ENCODE measurements around the gene ADARB2. TPM values are rescaled to one million over a fixed set of nuclear protein-coding genes. Genes with fewer than 3 reads are reported as not detected.
"Not testable (repeated sequence)": the region's sequence is repeated elsewhere in the genome, so short reads cannot be mapped to it uniquely, and the experiment has no call there.

ADARB2 gene
- total and polyA plus RNA-seq, 7 experiments from 2014 or later = 0.05 to 13.6 (median 6.3) TPM; not detected in 3

- ATAC-seq (no peak), DNase-seq (peak in 1 of 9 donors; percentile 3)
- ChIA-PET CTCF (no interaction called here), POLR2A (no interaction called here)
- Mint-ChIP-seq H3K36me3 (no peaks in the 10 kb centered on the region), H3K9me3 (peaks cover 0 to 2% (median 0%) of the 10 kb centered on the region in 11 donors), H3K4me1 (no peaks in the 10 kb centered on the region), H3K4me3 (no peak overlapping the region), H3K27me3 (peaks cover 0 to 34% (median 0%) of the 10 kb centered on the region in 5 donors), H3K27ac (no peak overlapping the region)
- Histone ChIP-seq H3K36me3 (ENCODE audit: control insufficient read depth in 2 of 3, insufficient read depth in 3 of 3, low read length in 3 of 3) (no peaks in the 10 kb centered on the region), H3K27me3 (ENCODE audit: control insufficient read depth in 2 of 2, insufficient read depth in 2 of 2, low read length in 2 of 2) (no peaks in the 10 kb centered on the region), H3K4me1 (ENCODE audit: control insufficient read depth in 2 of 2, insufficient read depth in 2 of 2, low read length in 2 of 2) (no peaks in the 10 kb centered on the region), H3K4me3 (ENCODE audit: low read length) (no peak overlapping the region), H3K9me3 (ENCODE audit: control insufficient read depth in 2 of 3, low read length in 3 of 3) (no peaks in the 10 kb centered on the region), H3K27ac (ENCODE audit: low read depth, low read length) (no peak overlapping the region)
- intact Hi-C loops (cut with micrococcal nuclease) = no loop called here
Measured at GRCh38 chr10:1400101-1401070, 336.9 kb downstream of the ADARB2 start.

- intact Hi-C loops (cut with micrococcal nuclease) = no loop called here
- Mint-ChIP-seq H3K27ac (no peak overlapping the region), H3K27me3 (peaks cover 0 to 29% (median 0%) of the 10 kb centered on the region in 5 donors), H3K9me3 (no peaks in the 10 kb centered on the region), H3K36me3 (no peaks in the 10 kb centered on the region), H3K4me3 (no peak overlapping the region), H3K4me1 (no peaks in the 10 kb centered on the region)
- no peak overlapping the region for H3K4me3 ChIP-seq (ENCODE audit: low read length)
- CTCF ChIA-PET = no interaction called here
- H3K36me3 ChIP-seq (ENCODE audit: control insufficient read depth in 2 of 3, insufficient read depth in 3 of 3, low read length in 3 of 3) = no peaks in the 10 kb centered on the region
- H3K4me1 ChIP-seq (ENCODE audit: control insufficient read depth in 2 of 2, insufficient read depth in 2 of 2, low read length in 2 of 2) = no peaks in the 10 kb centered on the region
- DNase-seq (peak in 1 of 9 donors; percentile 4), ATAC-seq (no peak)
- H3K27me3 ChIP-seq (ENCODE audit: control insufficient read depth in 2 of 2, insufficient read depth in 2 of 2, low read length in 2 of 2) = no peaks in the 10 kb centered on the region
- H3K27ac ChIP-seq (ENCODE audit: low read depth, low read length) = no peak overlapping the region
- POLR2A ChIA-PET = no interaction called here
- no peaks in the 10 kb centered on the region for H3K9me3 ChIP-seq (ENCODE audit: control insufficient read depth in 2 of 3, low read length in 3 of 3)
Measured at GRCh38 chr10:1399431-1400100, 337.8 kb downstream of the ADARB2 start.

GRCh38 chr10:1398626-1399410 is 338.5 kb downstream of the ADARB2 start:
- DNase-seq = peak in 1 of 9 donors; percentile 8
- H3K27ac Mint-ChIP-seq = no peak overlapping the region
- H3K4me1 ChIP-seq (ENCODE audit: control insufficient read depth in 2 of 2, insufficient read depth in 2 of 2, low read length in 2 of 2) = no peaks in the 10 kb centered on the region
- H3K4me3 ChIP-seq (ENCODE audit: low read length) = no peak overlapping the region
- no peaks in the 10 kb centered on the region for H3K9me3 ChIP-seq (ENCODE audit: control insufficient read depth in 2 of 3, low read length in 3 of 3)
- no peaks in the 10 kb centered on the region for H3K4me1 Mint-ChIP-seq
- H3K4me3 Mint-ChIP-seq = no peak overlapping the region
- H3K27ac ChIP-seq (ENCODE audit: low read depth, low read length) = no peak overlapping the region
- no peaks in the 10 kb centered on the region for H3K27me3 ChIP-seq (ENCODE audit: control insufficient read depth in 2 of 2, insufficient read depth in 2 of 2, low read length in 2 of 2)
- CTCF ChIA-PET = no interaction called here
- ATAC-seq = no peak
- no peaks in the 10 kb centered on the region for H3K9me3 Mint-ChIP-seq
- POLR2A ChIA-PET = no interaction called here
- no peaks in the 10 kb centered on the region for H3K36me3 ChIP-seq (ENCODE audit: control insufficient read depth in 2 of 3, insufficient read depth in 3 of 3, low read length in 3 of 3)
- peaks cover 0 to 24% (median 0%) of the 10 kb centered on the region in 5 donors for H3K27me3 Mint-ChIP-seq
- H3K36me3 Mint-ChIP-seq = no peaks in the 10 kb centered on the region
- intact Hi-C loops (cut with micrococcal nuclease) = no loop called here

- H3K4me1 Mint-ChIP-seq; H3K27ac ChIP-seq (ENCODE audit: low read depth, low read length); H3K9me3 ChIP-seq (ENCODE audit: control insufficient read depth in 2 of 3, low read length in 3 of 3); H3K4me3 ChIP-seq (ENCODE audit: low read length); H3K4me1 ChIP-seq (ENCODE audit: control insufficient read depth in 2 of 2, insufficient read depth in 2 of 2, low read length in 2 of 2); CTCF ChIA-PET; ATAC-seq; H3K27me3 ChIP-seq (ENCODE audit: control insufficient read depth in 2 of 2, insufficient read depth in 2 of 2, low read length in 2 of 2); H3K36me3 Mint-ChIP-seq; H3K4me3 Mint-ChIP-seq; H3K9me3 Mint-ChIP-seq; H3K36me3 ChIP-seq (ENCODE audit: control insufficient read depth in 2 of 3, insufficient read depth in 3 of 3, low read length in 3 of 3); H3K27ac Mint-ChIP-seq; intact Hi-C loops (cut with micrococcal nuclease); POLR2A ChIA-PET: not testable (repeated sequence)
- H3K27me3 Mint-ChIP-seq = peaks cover 0 to 17% (median 0%) of the 10 kb centered on the region in 5 donors
- peak in 1 of 9 donors; percentile 11 for DNase-seq
Measured at GRCh38 chr10:1398116-1398515, 339.2 kb downstream of the ADARB2 start.

DNA sequence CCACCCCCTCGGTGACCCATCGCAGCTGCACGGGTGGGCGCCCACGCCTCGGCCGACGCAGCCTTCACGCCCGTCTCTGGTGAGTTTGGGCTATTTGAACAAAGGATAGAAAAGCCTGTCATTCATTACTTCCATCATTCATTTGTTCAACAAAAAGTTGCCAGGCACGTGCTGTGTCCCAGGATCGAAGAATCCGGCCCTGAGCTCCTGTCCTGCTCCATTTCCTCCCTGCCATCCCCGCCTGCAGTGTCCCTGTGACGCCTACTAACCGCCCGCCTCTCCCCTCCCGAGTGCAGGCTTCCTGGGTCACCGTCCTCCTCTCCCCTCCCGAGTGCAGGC is 341.1 kb downstream of the ADARB2 start:
- Histone ChIP-seq H3K36me3 (ENCODE audit: control insufficient read depth in 2 of 3, insufficient read depth in 3 of 3, low read length in 3 of 3) (no peaks in the 10 kb centered on the region), H3K27me3 (ENCODE audit: control insufficient read depth in 2 of 2, insufficient read depth in 2 of 2, low read length in 2 of 2) (no peaks in the 10 kb centered on the region), H3K27ac (ENCODE audit: low read depth, low read length) (no peak overlapping the region), H3K4me1 (ENCODE audit: control insufficient read depth in 2 of 2, insufficient read depth in 2 of 2, low read length in 2 of 2) (no peaks in the 10 kb centered on the region), H3K4me3 (ENCODE audit: low read length) (no peak overlapping the region), H3K9me3 (ENCODE audit: control insufficient read depth in 2 of 3, low read length in 3 of 3) (no peaks in the 10 kb centered on the region)
- intact Hi-C loops (cut with micrococcal nuclease) = no loop called here
- no peaks in the 10 kb centered on the region for H3K36me3 Mint-ChIP-seq
- no peak overlapping the region for H3K27ac Mint-ChIP-seq
- H3K4me3 Mint-ChIP-seq = no peak overlapping the region
- no peak for DNase-seq
- H3K27me3 Mint-ChIP-seq = peaks cover 0 to 12% (median 0%) of the 10 kb centered on the region in 5 donors
- ChIA-PET POLR2A (no interaction called here), CTCF (no interaction called here)
- no peaks in the 10 kb centered on the region for H3K9me3 Mint-ChIP-seq
- H3K4me1 Mint-ChIP-seq = no peaks in the 10 kb centered on the region
- no peak for ATAC-seq

DNA sequence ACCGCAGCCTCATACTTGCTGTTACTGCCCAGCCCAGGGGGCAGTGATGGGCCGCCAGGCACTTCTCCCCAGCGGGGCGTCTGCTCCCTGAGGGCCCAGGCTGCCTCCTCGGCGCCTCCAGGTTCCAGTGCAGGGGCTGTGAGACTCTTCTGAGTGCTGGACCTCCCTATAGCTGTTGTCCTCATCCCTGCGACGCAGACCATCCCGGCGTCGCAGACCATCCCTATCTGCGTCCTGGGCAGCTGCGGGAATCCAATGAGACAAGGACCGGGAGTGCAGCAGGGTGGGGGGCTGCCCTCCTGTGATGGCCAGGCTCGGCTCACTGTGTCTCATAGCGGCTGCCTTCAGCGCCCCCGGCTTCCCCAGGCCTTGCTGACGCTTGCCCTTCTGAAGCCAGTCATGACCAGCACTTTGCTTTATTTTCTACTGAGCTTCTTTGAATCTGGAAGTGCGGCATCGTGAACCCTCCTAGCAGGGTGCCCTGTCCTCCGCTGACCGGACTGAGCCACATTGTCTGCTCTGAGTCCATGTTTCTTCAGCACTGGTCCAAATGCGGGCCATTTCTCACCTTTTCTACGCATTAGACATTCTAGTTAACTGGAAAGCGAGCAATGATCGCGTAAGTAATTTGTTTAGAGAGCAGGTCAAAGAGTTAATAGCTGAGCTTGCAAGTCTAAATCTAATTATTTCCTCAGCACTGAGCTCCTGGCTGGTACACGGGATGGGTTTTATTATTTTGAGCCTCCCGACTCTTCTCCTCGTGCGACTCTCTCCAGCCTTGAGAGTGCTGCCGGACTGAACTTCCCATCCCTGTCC is 341.6 kb downstream of the ADARB2 start:
- Histone ChIP-seq H3K27ac (ENCODE audit: low read depth, low read length) (no peak overlapping the region), H3K36me3 (ENCODE audit: control insufficient read depth in 2 of 3, insufficient read depth in 3 of 3, low read length in 3 of 3) (no peaks in the 10 kb centered on the region), H3K4me1 (ENCODE audit: control insufficient read depth in 2 of 2, insufficient read depth in 2 of 2, low read length in 2 of 2) (no peaks in the 10 kb centered on the region), H3K27me3 (ENCODE audit: control insufficient read depth in 2 of 2, insufficient read depth in 2 of 2, low read length in 2 of 2) (no peaks in the 10 kb centered on the region), H3K4me3 (ENCODE audit: low read length) (no peak overlapping the region), H3K9me3 (ENCODE audit: control insufficient read depth in 2 of 3, low read length in 3 of 3) (no peaks in the 10 kb centered on the region)
- DNase-seq (no peak), ATAC-seq (no peak)
- Mint-ChIP-seq H3K27ac (no peak overlapping the region), H3K9me3 (no peaks in the 10 kb centered on the region), H3K27me3 (peaks cover 0 to 9% (median 0%) of the 10 kb centered on the region in 5 donors), H3K4me3 (no peak overlapping the region), H3K4me1 (no peaks in the 10 kb centered on the region), H3K36me3 (no peaks in the 10 kb centered on the region)
- CTCF ChIA-PET = no interaction called here
- intact Hi-C loops (cut with micrococcal nuclease) = no loop called here
- POLR2A ChIA-PET = no interaction called here

Data from naive thymus-derived CD4-positive, alpha-beta T cell (primary cell).